Epithelial cell of proximal tubule (primary cell): ENCODE measurements around the gene CTAGE9. TPM values are rescaled to one million over a fixed set of nuclear protein-coding genes. Genes with fewer than 3 reads are reported as not detected.
"Not testable (repeated sequence)": the region's sequence is repeated elsewhere in the genome, so short reads cannot be mapped to it uniquely, and the experiment has no call there.

Experiments used
- DNase-seq: peaks from one replicate; pipeline ENCODE4 v3.0.0-alpha.2; 2011; ENCODE audit warnings: low read depth
- H3K4me3 ChIP-seq: 2 replicates; pipeline ENCODE4 v1.5.1; 2011; ENCODE audit warnings: low read depth, mild to moderate bottlenecking, low read length
- CTCF ChIP-seq: conservative IDR thresholded peaks from 2 replicates; pipeline ENCODE4 v1.5.1; 2012; ENCODE audit warnings: low read depth, mild to moderate bottlenecking, low read length
- total RNA-seq: library from RNA; depleted of rRNA; stranded (reverse); fragments of >200 nt; gene quantifications from 2 replicates; pipeline ENCODE4 v1.2.3, GENCODE V29; 2015

CTAGE9 gene
- total RNA-seq, 1 donor from 2014 or later = not detected

GRCh38 chr6:131727868-131728267 lies 17.1 kb upstream of the CTAGE9 start:
- H3K4me3 ChIP-seq = no peak overlapping the region
- no peak for TF ChIP-seq CTCF
- no peak for DNase-seq

- TF ChIP-seq CTCF = no peak
- no peak for DNase-seq
- no peak overlapping the region for H3K4me3 ChIP-seq
These were observed 16.6 kb upstream of the CTAGE9 start for GRCh38 chr6:131727467-131727866.

GRCh38 chr6:131724114-131724513 lies 13.3 kb upstream of the CTAGE9 start:
- no peak for DNase-seq
- no peak overlapping the region for H3K4me3 ChIP-seq
- no peak for TF ChIP-seq CTCF

GRCh38 chr6:131721161-131721560 lies 10.3 kb upstream of the CTAGE9 start:
- no peak for TF ChIP-seq CTCF
- no peak overlapping the region for H3K4me3 ChIP-seq
- peak; percentile 59 for DNase-seq

GRCh38 chr6:131717836-131718542 lies 7.2 kb upstream of the CTAGE9 start:
- DNase-seq = no peak
- TF ChIP-seq CTCF = no peak
- no peak overlapping the region for H3K4me3 ChIP-seq

GRCh38 chr6:131715567-131715966 lies 4.8 kb upstream of the CTAGE9 start:
- DNase-seq, H3K4me3 ChIP-seq: not testable (repeated sequence)

GRCh38 chr6:131703905-131704304 lies 6.9 kb downstream of the CTAGE9 start:
- not testable (repeated sequence) for DNase-seq, H3K4me3 ChIP-seq

GRCh38 chr6:131700851-131701250 lies 10.0 kb downstream of the CTAGE9 start:
- H3K4me3 ChIP-seq, DNase-seq: not testable (repeated sequence)
